GM10266 (cell line): ENCODE data around the gene PRDM16.

ENCODE experiments used
- DNase-seq: peaks from one replicate; pipeline ENCODE4 v3.0.0; 2012; ENCODE audit errors: extremely low spot score
- CTCF ChIP-seq: IDR thresholded peaks from 2 replicates; pipeline ENCODE4 v1.5.1; 2012; ENCODE audit warnings: mild to moderate bottlenecking, low read depth; ENCODE audit not compliant: control insufficient read depth, insufficient read depth; ENCODE audit errors: missing control alignments

PRDM16 gene

DNA sequence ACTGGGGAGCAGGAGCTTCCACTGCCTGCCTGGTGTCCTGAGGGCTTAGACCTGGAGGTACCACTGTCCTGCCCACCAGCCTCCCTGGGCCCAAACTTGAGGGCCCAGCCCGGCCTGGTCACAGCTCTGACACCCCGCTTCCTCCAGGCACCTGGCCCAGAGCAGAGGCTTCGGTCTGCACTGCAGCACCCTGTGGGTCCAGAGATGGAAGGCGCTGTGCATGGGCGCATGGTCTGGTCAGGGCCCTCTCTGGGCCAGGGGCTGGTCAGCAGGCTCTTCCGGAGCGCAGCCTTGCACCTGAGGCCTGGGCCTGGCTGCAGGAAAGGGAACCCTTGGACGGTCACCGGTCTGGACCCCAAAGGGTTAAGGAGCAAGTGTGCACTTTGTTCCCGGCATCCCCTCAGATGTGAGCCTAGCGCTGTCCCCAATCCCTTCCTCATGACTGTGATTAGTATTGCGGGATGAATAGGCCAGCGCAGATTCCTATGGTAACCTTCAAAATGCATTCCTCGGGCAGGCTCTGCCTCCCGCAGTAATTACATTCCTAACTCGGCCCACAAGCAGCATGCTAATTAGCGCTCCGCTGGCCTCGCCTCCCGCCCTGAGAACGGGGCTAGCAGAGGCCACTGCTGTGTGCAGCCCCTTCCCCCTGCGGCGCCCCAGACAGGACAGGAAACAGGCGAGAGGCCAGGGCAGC, 36.3 kb downstream of the PRDM16 start:
- TF ChIP-seq CTCF: no peak
- no peak for DNase-seq

DNA sequence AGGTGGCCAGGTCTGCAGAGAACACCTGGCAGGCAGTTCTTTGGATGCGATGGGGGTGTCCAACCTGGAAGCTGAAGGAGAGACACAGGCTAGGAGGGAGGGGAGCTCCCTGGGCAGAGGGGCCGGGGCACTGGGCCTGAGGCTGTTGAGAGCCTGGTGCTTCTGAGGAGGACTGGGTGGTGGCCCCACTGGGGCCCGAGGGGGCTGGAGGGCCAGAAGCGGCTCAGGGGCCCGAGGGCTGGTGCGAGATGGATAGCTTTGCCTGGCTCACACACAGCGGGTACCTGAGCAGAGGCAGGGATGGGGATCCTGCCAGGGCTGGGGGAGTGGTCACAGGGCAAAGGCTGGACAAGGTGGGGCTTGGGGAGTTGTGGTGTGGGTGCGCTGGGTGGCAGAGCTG, 37.2 kb downstream of the PRDM16 start:
- no peak for TF ChIP-seq CTCF

DNA sequence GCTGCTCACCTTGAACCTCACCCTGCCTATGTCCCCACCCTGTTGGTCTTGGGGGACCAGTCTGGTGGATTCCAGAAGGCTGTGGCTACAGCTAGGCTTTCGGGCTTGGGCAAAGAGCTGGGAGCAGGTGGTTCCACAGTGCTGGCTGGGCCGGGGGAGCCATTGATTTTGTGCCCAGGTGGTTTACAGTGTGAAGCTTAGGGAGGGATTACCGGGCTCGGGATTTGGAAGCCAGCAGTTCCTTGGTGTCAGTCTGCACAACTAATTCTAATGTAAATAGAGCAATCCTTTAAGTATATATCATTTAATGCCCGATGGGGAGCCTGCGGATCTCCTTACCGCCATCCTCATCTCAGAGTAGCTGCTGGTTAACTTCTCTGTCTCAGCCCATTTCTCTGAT, 38.2 kb downstream of the PRDM16 start:
- DNase-seq: no peak
- no peak for TF ChIP-seq CTCF

More for the DNA sequence above, 37.2 kb downstream of the PRDM16 start:
- DNase-seq: no peak

- no peak for DNase-seq
These were observed 40.4 kb downstream of the PRDM16 start for GRCh38 chr1:3109355-3109754.

DNA sequence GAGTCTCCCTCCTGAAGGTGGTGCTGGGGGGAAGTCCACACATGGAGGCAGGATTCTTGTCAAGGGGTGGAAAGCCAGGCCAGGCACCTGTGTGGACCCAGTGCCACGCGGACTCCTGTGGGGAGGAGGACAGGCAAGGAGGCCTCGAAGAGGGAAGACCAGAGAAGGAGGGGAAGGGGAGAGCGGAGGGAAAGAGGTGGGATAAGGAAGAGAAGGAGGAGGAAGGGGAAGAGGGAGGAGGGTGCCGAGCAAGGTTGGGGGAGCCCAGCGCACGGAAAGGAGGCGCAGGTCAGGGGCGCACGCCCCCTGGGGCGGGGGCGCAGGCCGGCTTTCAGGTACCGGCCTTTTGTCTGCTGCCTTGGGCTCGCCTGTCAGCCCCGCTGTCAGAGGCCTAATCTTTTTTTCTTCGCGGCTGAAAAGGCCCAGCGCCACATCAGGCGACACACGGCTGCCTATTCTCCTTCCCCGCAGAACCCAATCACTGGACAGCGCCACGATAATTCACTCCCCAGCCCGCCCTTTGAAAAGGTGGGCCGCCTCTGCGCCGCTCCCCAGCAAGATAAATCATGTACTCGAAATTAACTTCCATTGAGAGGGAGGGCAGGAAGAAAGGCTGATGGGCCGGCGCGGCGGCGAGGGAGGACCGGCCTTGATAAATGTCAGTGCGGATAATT, 42.5 kb downstream of the PRDM16 start:
- DNase-seq: no peak
- no peak for TF ChIP-seq CTCF

More at GRCh38 chr1:3109355-3109754, 40.4 kb downstream of the PRDM16 start:
- no peak for TF ChIP-seq CTCF

DNA sequence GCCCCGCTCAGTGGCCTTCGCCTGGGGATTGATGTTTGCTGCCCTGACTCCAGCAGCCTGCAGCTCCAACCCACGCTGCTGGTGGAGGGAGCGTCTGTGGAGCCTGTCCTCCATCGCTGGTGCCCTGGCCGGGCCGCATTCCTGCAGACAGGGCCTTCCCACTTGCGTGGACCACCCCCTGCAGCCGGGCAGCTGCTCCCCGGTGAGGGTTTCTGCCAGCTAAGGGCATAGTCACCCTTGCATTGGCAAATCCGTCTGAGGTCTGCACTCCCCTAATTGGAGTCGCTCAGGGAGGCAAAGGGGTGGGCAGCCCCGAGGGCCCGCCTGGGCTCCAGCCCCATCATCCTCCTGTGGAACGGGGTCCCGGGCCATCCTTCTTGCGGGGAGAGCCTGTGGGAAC, 43.5 kb downstream of the PRDM16 start:
- no peak for DNase-seq
- no peak for TF ChIP-seq CTCF
